HG02610 (cell line): Measurements from ENCODE around the gene TRPM3.

Experiments used
- ATAC-seq: cut with Tn5 transposase; IDR thresholded peaks from one replicate; pipeline ENCODE4 v1.9.1; 2021; ENCODE audit warnings: mild to moderate bottlenecking, moderate library complexity; ENCODE audit not compliant: unreplicated experiment

The TRPM3 gene

GRCh38 chr9:70566751-70567150 is 554.7 kb downstream of the TRPM3 start:
- no peak for ATAC-seq

GRCh38 chr9:70566066-70566465 is 555.4 kb downstream of the TRPM3 start:
- ATAC-seq, result no peak

- ATAC-seq, result no peak
These were observed 556.7 kb downstream of the TRPM3 start for GRCh38 chr9:70564468-70565335.

GRCh38 chr9:70563431-70564204 is 557.8 kb downstream of the TRPM3 start:
- ATAC-seq, result peak; percentile 99

GRCh38 chr9:70563010-70563409 is 558.4 kb downstream of the TRPM3 start:
- no peak for ATAC-seq

- no peak for ATAC-seq
These were observed 559.5 kb downstream of the TRPM3 start for GRCh38 chr9:70561786-70562395.

GRCh38 chr9:70561111-70561510 is 560.3 kb downstream of the TRPM3 start:
- ATAC-seq, result no peak

- no peak for ATAC-seq
These were observed 562.3 kb downstream of the TRPM3 start for GRCh38 chr9:70559102-70559501.

GRCh38 chr9:70557661-70558369 is 563.6 kb downstream of the TRPM3 start:
- peak; percentile 98 for ATAC-seq

GRCh38 chr9:70556771-70557170 is 564.6 kb downstream of the TRPM3 start:
- no peak for ATAC-seq

- no peak for ATAC-seq
These were observed 566.5 kb downstream of the TRPM3 start for GRCh38 chr9:70554881-70555280.

GRCh38 chr9:70553707-70554673 is 567.4 kb downstream of the TRPM3 start:
- ATAC-seq, result no peak

- no peak for ATAC-seq
These were observed 568.9 kb downstream of the TRPM3 start for GRCh38 chr9:70552561-70552960.

GRCh38 chr9:70551801-70552200 is 569.6 kb downstream of the TRPM3 start:
- ATAC-seq, result no peak

GRCh38 chr9:70551396-70551795 is 570.0 kb downstream of the TRPM3 start:
- no peak for ATAC-seq

GRCh38 chr9:70549926-70550325 is 571.5 kb downstream of the TRPM3 start:
- ATAC-seq, result no peak

GRCh38 chr9:70542311-70542931 is 579.0 kb downstream of the TRPM3 start:
- no peak for ATAC-seq

- ATAC-seq, result no peak
These were observed 581.4 kb downstream of the TRPM3 start for GRCh38 chr9:70540016-70540415.

GRCh38 chr9:70539526-70539925 is 581.9 kb downstream of the TRPM3 start:
- no peak for ATAC-seq
